GM20431 (cell line): ENCODE results near the gene GPATCH8.
"Not testable (repeated sequence)": the region's sequence is repeated elsewhere in the genome, so short reads cannot be mapped to it uniquely, and the experiment has no call there.

Experiments used
- in situ Hi-C: fragments of 300-500 bp; cut with MseI, MboI; formaldehyde crosslinking; loops from one replicate; pipeline ENCODE4 v1.15.0; 2020; ENCODE audit warnings: low sequenced_read_pairs; ENCODE audit not compliant: unreplicated experiment

GPATCH8 gene

DNA sequence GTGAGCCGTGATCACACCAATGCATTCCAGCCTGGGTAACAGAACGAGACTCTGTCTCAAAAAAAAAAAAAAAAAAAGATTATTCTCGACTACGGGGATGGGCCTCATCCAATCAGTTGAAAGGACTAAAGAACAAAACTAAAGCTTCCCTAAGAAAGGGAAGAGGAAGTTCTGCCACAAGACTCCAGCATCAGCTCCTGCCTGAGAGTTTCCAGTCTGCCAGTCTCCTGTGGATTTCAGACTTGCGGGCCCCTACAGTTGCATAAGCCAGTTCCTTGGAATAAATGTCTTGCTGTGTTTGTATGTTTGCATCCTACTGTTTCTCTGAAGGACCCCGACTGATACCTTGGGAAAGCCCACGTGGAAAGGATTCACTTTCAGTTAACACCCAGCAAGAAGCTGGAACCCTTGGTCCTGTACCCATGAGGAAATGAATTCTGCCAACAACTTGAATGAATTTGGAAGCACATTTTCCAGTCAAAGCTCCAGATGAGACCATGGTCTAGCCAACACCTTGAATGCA lies 27.8 kb upstream of the GPATCH8 start:
- in situ Hi-C loops: loop anchor here (25.0 kb wide), 1 partner anchor 106 kb away; no protein-coding TSS in a partner anchor

DNA sequence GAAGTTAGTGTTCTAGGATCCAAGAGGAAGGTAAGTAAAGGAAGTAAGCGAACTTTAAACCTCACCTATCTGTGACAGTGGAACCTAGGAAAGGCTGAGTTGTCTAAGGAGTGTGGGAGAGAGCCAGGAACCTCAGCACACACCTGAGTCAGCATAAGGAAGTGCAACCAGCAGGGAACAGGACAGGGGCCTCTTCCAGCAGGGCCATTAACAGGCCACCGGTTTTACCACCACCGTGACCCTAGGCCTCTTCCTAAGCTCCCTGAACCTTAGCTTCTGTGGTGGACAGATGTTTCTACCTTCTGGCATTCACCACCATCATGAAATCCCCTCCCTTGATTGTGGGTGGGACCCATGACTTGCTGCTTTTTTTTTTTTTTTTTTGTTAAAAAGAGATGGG lies 26.7 kb upstream of the GPATCH8 start:
- in situ Hi-C loops: loop anchor here (25.0 kb wide), 1 partner anchor 107 kb away; no protein-coding TSS in a partner anchor

DNA sequence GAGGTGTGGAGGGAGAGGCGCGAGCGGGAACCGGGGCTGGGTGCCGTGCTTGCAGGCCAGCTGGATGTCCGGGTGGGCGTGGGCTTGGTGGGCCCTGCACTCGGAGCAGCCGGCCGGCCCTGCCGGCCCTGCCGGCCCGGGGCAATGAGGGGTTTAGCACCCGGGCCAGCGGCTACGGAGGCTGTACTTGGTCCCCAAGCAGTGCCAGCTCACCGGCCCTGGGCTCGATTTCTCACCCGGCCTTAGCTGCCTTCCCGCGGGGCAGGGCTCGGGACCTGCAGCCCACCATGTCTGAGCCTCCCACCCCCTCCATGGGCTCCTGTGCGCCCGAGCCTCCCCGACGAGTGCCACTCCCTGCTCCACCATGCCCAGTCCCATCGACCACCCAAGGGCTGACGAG lies 24.7 kb upstream of the GPATCH8 start:
- in situ Hi-C loops: loop anchor here (25.0 kb wide), 1 partner anchor 109 kb away; no protein-coding TSS in a partner anchor

DNA sequence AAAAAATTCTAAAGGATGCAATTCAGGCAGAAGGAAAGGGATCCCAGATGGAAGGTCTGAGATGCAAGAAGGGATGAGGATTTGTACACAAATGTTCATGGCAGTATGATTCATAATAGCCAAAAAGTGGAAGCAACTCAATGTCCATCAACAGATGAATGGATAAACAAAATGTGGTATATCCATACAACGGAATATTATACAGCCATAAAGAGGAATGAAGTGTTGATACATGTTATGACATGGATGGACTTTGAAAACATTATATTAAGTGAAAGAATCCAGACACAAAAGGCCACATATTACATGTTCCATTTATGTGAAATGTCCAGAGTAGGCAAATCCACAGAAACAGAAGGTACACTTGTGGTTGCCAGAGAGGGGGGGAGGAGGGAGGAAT lies 23.9 kb upstream of the GPATCH8 start:
- in situ Hi-C loops: loop anchor here (25.0 kb wide), 1 partner anchor 110 kb away; no protein-coding TSS in a partner anchor

DNA sequence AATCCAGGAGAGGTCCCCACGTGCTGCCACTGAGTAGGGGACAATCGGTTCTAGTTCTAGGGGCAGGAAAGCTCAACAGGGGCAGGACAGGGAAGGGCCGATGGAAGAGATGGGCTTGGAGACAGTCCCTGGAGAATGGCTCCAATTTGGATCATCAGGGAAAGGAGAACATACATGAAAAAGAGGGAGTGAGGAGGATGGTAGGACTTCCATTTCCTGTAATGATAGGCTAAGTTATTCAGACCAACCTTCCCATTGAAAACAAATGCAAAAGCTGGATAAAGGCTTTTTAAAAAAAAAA lies 20.4 kb upstream of the GPATCH8 start:
- in situ Hi-C loops: no loop called here

DNA sequence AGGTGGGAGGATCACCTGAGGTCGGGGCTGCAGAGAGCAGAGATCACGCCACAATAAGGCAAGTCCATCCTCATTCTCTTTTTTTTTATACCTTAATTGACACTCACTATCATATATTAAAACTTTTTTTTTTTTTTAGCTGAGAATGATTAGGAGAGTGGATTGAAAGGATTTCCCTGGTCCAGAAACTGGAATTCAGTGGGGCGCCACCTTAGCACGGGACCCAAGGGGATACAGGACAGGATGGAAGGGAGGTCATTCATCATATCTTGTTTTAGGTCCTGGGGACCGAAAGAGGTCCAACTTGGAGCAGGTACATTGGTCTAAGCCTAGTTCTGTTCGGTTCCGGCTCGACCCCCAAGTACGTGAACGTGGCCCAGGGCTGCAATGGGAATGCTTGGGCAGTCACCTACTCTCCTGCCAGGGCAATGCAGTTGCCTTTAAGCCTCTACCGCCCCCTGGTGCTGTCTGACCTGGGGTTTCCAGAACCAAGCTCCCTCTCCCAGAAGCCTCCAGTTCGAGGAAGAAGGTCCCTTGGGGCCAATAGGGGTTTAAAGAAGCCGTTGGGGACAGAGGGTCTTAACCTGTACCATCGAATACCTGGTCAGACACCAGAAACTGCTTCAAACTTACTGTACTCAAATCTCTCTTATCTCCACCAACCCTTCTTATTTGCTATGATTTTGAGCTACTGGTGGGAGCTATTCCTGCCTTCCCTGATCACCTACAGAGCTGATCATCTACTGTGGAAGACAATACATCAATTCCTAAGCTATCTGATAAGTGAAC lies 19.9 kb upstream of the GPATCH8 start:
- in situ Hi-C loops: no loop called here

DNA sequence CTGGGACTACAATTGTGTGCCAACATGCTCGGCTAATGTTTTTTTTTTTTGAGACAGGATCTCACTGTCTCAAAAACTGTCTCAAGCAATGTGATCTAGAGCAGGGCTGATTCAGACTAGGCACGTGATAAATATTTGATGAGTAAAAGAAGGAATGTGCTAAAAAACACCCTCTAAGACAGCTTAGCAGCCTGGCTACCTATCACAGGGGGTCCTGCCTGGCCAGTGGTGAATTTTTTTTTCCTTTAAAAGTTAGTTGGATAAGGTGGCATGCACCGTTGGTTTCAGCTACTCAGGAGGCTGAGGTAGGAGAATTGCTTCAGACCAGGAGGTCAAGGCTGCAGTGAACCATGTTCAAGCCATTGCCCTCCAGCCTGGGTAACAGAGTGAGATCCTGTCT lies 14.8 kb upstream of the GPATCH8 start:
- in situ Hi-C loops: no loop called here

DNA sequence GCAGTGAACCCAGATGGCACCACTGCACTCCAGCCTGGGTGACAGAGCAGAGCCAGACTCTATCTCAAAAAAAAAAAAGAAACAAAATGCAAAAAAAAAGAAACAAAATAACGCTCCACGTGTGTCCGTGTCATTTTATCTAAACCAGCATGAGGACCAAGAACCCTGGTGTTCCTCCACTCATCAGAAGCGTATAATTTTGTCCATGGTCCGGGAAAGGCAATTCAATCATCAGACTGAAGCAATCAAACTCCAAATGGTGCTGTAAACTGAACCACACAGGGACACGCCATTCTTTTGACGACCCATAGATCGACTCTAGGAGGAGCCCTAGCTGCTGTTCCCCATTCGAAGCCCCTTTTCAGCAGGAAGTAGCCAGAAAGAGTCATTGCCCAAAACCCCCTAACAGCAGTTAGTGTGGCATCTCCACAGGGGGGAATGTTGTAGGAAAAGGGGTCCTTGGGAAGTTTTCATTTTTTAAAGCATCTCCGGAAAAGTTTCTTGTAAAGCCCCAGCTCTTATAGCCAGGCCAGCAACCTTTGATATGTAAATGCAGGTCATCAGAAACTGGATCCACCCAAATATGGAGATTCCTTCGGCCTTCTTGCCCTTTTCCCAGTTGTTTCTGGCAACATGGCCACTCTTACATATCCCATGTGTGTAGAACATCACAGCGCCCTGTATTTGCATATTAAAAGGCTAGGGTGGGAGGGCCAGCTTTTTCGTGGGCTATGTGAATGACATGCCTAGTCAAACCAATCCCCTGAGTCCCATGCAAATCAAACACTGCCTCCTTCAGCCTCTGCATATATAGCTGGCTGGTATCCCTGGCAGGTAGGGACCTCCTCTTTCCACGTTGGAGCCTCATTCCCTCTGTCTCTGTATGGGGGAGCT lies 8.3 kb upstream of the GPATCH8 start:
- in situ Hi-C loops: not testable (repeated sequence)

DNA sequence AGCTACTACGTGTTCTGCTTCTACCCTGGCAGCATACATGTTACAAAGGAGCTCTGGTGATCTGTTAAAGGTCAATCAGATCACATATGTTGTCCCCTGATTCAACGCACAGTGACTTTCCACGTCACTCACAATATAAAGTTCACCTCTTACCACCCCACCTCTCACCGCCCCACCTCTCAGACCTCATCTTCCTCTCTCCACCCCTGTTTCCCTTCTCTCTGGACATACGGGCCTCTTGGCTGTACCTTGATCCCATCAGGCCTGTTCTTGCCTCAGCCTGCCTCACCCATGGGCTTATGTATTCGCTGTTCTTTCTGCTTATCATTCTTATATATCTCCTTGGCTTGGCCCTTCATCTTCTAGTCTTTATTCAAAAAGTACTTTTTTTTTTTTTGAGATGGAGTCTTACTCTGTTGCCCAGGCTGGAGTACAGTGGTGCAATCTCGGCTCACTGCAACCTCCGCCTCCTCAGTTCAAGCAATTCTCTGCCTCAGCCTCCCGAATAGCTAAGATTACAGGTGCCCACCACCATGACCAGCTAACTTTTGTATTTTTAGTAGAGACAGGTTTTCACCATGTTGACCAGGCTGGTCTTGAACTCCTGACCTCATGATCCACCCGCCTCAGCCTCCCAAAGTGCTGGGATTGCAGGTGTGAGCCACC lies 3.9 kb upstream of the GPATCH8 start:
- in situ Hi-C loops: not testable (repeated sequence)

DNA sequence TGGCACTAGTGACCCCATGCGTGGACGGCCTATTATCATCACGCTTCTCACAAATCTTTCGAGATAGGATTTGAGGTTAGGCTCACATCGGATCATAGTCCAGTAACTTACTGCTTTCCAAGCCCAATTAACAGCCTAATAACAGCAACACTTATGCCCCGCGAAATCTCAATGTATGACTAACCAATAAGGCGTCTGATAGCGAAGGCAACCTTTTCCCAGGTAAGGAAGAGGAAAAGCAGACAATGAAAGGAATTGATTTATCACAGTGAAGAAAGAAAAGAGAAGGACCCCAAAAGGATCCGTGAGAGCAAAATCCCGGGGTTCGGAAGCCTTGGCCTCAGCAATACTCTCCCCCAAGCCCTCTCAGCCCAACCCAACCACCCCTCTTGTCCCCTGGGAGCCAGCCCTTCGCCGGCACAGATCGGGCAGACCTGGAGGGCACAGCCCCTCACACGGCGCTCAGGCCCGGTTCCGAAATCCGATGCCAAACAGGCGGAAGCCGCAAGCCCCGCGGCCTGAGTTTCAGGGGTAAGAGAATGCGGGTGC lies 534 bp downstream of the GPATCH8 start:
- in situ Hi-C loops: no loop called here

DNA sequence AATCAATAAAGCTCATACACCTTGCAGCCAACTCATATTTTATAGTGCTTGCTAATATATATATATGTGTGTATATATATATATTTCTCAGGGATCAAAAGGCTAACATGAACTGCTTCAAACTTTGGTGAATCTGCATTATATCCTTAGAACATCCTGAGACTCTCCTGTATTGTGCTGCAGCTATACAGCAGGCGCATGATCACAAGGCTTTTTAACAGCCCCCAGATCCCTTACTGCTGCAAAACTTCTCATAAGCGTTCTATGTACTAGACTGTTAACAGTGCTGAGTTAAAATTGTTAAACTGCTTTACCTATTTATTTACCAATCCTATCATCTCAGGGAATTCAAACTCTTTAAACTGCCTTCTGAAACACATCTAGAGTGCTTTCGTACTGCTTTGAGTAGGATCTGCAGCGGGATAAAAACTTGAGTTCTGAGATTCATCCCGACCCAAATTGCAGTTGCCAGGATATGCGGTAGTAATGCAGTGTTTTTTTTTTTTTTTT lies 1.3 kb downstream of the GPATCH8 start:
- in situ Hi-C loops: no loop called here

DNA sequence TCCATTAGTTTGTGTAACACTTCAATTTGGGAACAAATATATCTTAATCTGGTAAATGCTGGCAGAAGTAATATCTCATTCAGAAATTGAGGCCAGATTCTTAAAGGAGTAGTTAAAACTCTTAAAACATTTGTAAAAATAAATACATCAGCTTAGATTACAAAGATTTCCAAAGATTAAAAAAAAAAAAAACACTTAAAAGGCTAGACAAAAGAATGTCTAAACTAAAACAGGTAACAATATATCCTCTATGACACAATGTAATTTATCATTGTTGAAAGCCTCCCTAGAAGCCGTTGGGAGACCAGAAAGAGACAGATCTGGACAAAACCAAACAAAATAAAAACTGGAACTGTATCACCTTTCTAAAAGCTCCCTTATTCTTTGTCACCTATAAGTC lies 3.5 kb downstream of the GPATCH8 start:
- in situ Hi-C loops: no loop called here

DNA sequence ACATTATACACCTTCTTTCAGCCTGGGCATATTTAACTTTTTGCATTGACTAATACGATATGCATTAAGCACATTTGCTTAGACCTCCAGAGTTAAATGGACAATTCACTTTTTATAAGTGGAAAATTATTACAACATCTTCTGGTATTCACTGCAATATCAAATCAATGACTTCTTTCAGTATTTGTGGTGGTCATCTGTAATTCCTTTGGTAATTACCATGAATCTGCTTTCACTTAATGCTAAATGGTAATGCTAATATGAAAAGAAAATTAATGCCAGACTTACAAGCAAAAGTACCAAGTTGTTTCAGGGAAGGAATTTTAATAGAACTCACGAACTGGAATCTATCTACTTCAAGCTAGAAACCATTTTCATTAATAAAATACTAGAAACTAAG lies 6.4 kb downstream of the GPATCH8 start:
- in situ Hi-C loops: no loop called here

DNA sequence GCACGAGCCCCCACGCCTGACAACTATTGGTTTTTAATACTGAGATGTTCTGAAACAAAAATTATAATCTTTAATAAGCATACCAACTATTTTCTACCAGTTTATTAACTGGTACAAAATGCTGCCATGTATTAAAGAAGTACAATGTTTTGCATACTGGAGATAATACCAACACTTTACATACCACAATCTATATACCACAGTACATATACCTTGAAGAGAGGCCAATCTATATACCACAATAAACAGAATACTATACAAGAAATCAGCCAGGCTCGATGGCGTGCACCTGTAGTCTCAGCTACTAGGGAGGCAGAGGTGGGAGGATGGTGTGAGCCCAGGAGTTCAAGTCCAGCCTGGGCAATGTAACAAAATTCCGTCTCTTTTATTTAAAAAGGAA lies 9.9 kb downstream of the GPATCH8 start:
- in situ Hi-C loops: no loop called here

DNA sequence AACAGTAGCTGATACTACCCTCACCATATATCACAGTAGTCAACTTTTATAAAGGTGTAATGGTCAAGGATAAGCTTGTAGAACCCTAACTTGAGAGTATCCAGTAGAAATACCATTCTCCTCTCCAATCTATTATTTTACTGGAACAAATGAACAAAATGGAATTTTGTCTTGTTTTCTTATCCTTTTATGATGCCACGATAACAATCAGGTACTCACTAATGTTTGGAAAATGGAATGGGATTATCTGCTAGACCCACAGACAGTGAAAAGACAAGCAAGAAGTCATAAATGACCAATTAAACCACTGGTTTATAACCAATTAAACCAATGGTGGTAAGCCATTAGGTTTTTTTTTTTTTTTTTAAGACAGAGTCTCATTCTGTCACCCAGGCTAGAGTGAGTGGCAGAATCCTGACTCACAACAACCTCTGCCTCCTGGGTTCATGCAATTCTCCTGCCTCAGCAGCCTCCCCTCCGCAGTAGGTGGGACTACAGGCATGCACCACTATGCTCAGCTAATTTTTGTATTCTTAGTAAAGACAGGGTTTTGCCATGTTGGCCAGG lies 10.4 kb downstream of the GPATCH8 start:
- in situ Hi-C loops: no loop called here

DNA sequence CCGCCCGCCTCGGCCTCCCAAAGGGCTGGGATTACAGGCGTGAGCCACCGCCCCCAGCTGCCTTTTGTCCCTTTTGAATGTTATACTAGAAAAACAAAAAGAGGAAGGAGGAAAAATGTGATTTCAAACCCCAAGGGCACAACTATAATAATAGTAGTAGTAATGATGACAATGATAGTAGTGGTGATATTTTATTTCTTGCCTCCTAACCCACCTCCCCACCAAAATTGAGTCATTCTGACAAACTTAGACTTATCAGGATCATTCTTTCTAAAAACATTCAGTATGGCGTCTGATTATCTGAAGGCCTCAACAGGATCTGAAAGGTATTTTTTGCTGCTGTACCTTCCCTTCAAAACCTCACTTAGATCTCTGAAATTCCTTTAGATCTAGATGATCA lies 13.6 kb downstream of the GPATCH8 start:
- in situ Hi-C loops: no loop called here

DNA sequence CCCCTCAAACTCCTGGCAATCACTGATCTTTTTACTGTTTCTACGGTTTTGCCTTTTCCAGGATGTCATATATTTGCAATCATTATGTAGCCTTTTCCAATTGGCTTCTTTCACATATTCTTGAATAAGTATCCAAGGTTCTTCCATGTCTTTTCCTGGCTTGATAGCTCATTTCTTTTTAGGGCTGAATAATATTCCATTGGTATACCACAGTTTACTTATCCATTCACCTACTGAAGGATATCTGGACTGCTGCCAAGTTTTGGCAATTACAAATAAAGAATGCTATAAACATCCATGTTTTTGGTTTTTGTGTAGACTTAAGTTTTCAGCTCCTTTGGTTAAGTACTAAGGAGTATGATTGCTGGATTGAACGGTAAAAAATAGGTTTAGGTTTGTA lies 16.0 kb downstream of the GPATCH8 start:
- in situ Hi-C loops: no loop called here

DNA sequence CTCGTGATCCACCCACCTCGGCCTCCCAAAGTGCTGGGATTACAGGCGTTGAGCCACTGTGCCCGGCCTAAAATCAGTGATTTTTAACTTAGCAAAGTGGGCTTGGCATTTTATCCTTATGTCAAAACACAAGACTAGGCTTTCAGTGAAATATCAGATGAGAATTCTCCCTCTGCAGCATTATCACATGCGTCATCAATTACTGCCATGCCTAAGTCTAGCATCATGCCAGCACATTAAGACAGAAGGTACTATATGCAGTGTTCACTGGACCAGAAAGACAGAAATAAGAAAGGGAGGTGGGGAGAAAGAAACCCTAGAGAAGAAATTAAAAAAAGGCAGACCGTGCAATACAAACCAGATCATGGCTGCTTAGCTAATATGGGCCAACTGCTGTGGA lies 29.8 kb downstream of the GPATCH8 start:
- in situ Hi-C loops: no loop called here

DNA sequence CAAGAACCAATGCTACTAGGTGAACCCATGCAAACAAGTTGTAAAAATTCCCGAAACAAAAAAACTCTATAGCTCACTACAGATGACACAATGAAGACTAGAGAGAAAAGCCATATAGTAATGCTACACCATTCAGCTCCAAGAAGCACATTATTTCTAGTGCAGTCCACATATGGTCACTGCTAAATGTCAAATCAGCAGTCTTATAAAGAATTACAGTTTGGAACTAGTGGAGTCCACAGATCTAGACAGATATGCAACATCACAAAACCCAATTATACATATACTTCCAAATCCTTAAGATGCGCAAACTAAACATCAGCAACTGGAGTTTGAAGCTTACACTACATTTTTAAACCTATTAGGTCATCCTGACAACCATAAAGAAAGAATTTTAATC lies 33.5 kb downstream of the GPATCH8 start:
- in situ Hi-C loops: no loop called here

DNA sequence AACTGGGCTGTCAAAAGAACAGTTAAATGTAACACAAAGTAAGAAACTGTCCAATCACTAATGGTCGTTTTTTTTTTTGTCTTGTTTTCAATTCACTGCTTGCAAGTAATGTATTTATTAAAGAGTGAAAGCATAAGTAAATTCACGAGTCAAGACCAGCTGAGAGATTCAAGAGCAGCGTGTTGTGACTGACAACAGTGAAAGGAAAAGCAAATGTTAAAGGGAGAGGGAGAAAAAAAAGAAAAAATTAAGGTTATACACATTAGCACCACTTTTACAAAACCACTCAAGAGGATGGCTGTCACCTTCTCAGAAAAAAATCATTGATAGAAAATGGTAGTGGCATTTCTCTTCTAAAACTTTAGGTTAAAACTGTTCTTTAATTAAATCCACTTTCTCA lies 36.1 kb downstream of the GPATCH8 start:
- in situ Hi-C loops: no loop called here
